ENCODE data around the gene POC1A. TPM values are rescaled to one million over a fixed set of nuclear protein-coding genes. Genes with fewer than 3 reads are reported as not detected.
A peak's percentile ranks its signal among the peaks of the same experiment; 100 is the strongest.

Gene POC1A
- total RNA-seq, 1 experiment from 2014 or later, result 9.8 TPM

- no peak for TF ChIP-seq CTCF (IDR thresholded peaks at IDR 0.05; ENCODE audit: unreplicated experiment)
- ChIA-PET POLR2A (interaction anchor here (0.9 to 4.3 kb wide), 7 partner anchors 49 to 188 kb away, joined by 3 to 45 read pairs (median 30); partner anchors contain the start of genes ABHD14A, PARP3, RPL29 and RRP9), CTCF (interaction anchor here (0.6 to 8.5 kb wide), 11 partner anchors 11 to 289 kb away, joined by 3 to 116 read pairs (median 18); partner anchors contain the start of genes PARP3 and RRP9)
- no peak for DNase-seq (ENCODE audit: unreplicated experiment)
- no peaks in the 10 kb centered on the region for H3K27me3 Mint-ChIP-seq (ENCODE audit: insufficient read depth, unreplicated experiment)
- peak overlapping the region; percentile 47 for H3K27ac Mint-ChIP-seq (ENCODE audit: low read depth, unreplicated experiment)
- intact Hi-C loops (cut with micrococcal nuclease), result no loop called here
- peaks cover 49% of the 10 kb centered on the region for H3K4me1 Mint-ChIP-seq (ENCODE audit: insufficient read depth, unreplicated experiment)
- no TSS peak for BruUV-seq (replicated peaks)
- H3K4me3 Mint-ChIP-seq (ENCODE audit: unreplicated experiment), result peak overlapping the region; percentile 72
- H3K9me3 Mint-ChIP-seq (ENCODE audit: unreplicated experiment), result no peaks in the 10 kb centered on the region
- H3K36me3 Mint-ChIP-seq (ENCODE audit: insufficient read depth, unreplicated experiment), result peaks cover 77% of the 10 kb centered on the region
These were observed 102.8 kb downstream of the POC1A start for GRCh38 chr3:52051444-52051843.

GRCh38 chr3:52050571-52050970, 103.7 kb downstream of the POC1A start:
- no peak for DNase-seq (ENCODE audit: unreplicated experiment)
- Mint-ChIP-seq H3K27ac (ENCODE audit: low read depth, unreplicated experiment) (no peak overlapping the region), H3K9me3 (ENCODE audit: unreplicated experiment) (no peaks in the 10 kb centered on the region), H3K4me3 (ENCODE audit: unreplicated experiment) (no peak overlapping the region), H3K36me3 (ENCODE audit: insufficient read depth, unreplicated experiment) (peaks cover 76% of the 10 kb centered on the region), H3K27me3 (ENCODE audit: insufficient read depth, unreplicated experiment) (no peaks in the 10 kb centered on the region), H3K4me1 (ENCODE audit: insufficient read depth, unreplicated experiment) (peaks cover 58% of the 10 kb centered on the region)
- BruUV-seq (replicated peaks), result no TSS peak
- TF ChIP-seq CTCF (IDR thresholded peaks at IDR 0.05; ENCODE audit: unreplicated experiment), result no peak
- CTCF ChIA-PET, result interaction anchor here (0.7 to 1.4 kb wide), 3 partner anchors 44 to 350 kb away, joined by 3 to 7 read pairs (median 4); no protein-coding TSS in a partner anchor
- POLR2A ChIA-PET, result no interaction called here
- intact Hi-C loops (cut with micrococcal nuclease), result no loop called here

- no peak for TF ChIP-seq CTCF (IDR thresholded peaks at IDR 0.05; ENCODE audit: unreplicated experiment)
- DNase-seq (ENCODE audit: unreplicated experiment), result no peak
- Mint-ChIP-seq H3K9me3 (ENCODE audit: unreplicated experiment) (no peaks in the 10 kb centered on the region), H3K27me3 (ENCODE audit: insufficient read depth, unreplicated experiment) (no peaks in the 10 kb centered on the region), H3K4me1 (ENCODE audit: insufficient read depth, unreplicated experiment) (peaks cover 64% of the 10 kb centered on the region), H3K36me3 (ENCODE audit: insufficient read depth, unreplicated experiment) (peaks cover 68% of the 10 kb centered on the region), H3K4me3 (ENCODE audit: unreplicated experiment) (no peak overlapping the region), H3K27ac (ENCODE audit: low read depth, unreplicated experiment) (peak overlapping the region; percentile 95)
- BruUV-seq (replicated peaks), result no TSS peak
- POLR2A ChIA-PET, result no interaction called here
- intact Hi-C loops (cut with micrococcal nuclease), result no loop called here
- CTCF ChIA-PET, result interaction anchor here (0.6 kb wide), 1 partner anchor 172 kb away, joined by 3 read pairs; no protein-coding TSS in a partner anchor
These were observed 104.7 kb downstream of the POC1A start for GRCh38 chr3:52049503-52049902.

- TF ChIP-seq CTCF (IDR thresholded peaks at IDR 0.05; ENCODE audit: unreplicated experiment), result no peak
- H3K27ac Mint-ChIP-seq (ENCODE audit: low read depth, unreplicated experiment), result peak overlapping the region; percentile 95
- H3K4me3 Mint-ChIP-seq (ENCODE audit: unreplicated experiment), result peak overlapping the region; percentile 68
- peaks cover 65% of the 10 kb centered on the region for H3K4me1 Mint-ChIP-seq (ENCODE audit: insufficient read depth, unreplicated experiment)
- no peaks in the 10 kb centered on the region for H3K9me3 Mint-ChIP-seq (ENCODE audit: unreplicated experiment)
- BruUV-seq (replicated peaks), result no TSS peak
- H3K27me3 Mint-ChIP-seq (ENCODE audit: insufficient read depth, unreplicated experiment), result no peaks in the 10 kb centered on the region
- intact Hi-C loops (cut with micrococcal nuclease), result no loop called here
- CTCF ChIA-PET, result interaction anchor here (1.0 to 2.5 kb wide), 5 partner anchors 10 to 105 kb away, joined by 3 to 12 read pairs (median 4); partner anchors contain the start of genes DUSP7 and PARP3
- H3K36me3 Mint-ChIP-seq (ENCODE audit: insufficient read depth, unreplicated experiment), result peaks cover 50% of the 10 kb centered on the region
- DNase-seq (ENCODE audit: unreplicated experiment), result peak; percentile 90
- POLR2A ChIA-PET, result interaction anchor here (0.7 to 6.1 kb wide), 17 partner anchors 8 to 231 kb away, joined by 3 to 101 read pairs (median 5); partner anchors contain the start of genes ABHD14A, ABHD14B, ACY1 and DUSP7
These were observed 106.8 kb downstream of the POC1A start for GRCh38 chr3:52047295-52047960.

Data from MCF 10A (cell line).